Sigmoid colon (tissue), 4 donors: ENCODE measurements around the gene CFAP161.

Source experiments
- EP300 ChIP-seq, 4 donors: sonication (generic); formaldehyde crosslinking; IDR thresholded peaks; one replicate each; pipeline ENCODE4 v1.6.1; 2017; ENCODE audit warnings: antibody characterized with exemption in 4 of 4
- POLR2A ChIP-seq, 2 donors: fragments of 450-650 bp; IDR thresholded peaks; one replicate each; pipeline ENCODE4 v1.6.1; 2016; ENCODE audit warnings: antibody characterized with exemption in 2 of 2, mild to moderate bottlenecking in 2 of 2, moderate library complexity in 2 of 2
- TF ChIP-seq, protein P1 (sequence below), 4 experiments: fragments of 450-650 bp in 3 of 4; fragments of 200-600 bp in 1 of 4; IDR thresholded peaks; one replicate each; pipeline ENCODE4 v1.5.1; 2016 to 2019; ENCODE audit warnings: antibody characterized with exemption in 4 of 4, mild to moderate bottlenecking in 3 of 4, moderate library complexity in 2 of 4

DNA sequence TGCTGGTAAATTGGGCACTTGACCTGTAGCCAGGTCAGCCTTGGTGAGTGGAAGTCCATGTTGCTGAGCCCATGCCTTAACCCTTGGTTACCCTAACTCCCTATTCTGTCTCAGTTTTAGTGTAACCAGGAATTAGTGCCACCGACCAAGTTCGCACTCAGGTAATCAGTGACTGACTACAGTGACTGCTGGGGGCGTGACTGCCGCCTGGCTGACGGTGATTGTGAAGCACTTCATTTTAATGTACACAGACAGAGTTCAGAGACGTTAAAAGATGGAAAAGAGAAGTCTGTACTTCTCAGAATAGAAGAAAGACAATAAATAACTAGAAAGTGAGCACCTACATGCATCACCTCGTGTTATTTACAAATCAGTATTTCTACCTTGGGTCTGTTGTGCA is 17.3 kb downstream of the CFAP161 start:
- TF ChIP-seq, protein P1, sequence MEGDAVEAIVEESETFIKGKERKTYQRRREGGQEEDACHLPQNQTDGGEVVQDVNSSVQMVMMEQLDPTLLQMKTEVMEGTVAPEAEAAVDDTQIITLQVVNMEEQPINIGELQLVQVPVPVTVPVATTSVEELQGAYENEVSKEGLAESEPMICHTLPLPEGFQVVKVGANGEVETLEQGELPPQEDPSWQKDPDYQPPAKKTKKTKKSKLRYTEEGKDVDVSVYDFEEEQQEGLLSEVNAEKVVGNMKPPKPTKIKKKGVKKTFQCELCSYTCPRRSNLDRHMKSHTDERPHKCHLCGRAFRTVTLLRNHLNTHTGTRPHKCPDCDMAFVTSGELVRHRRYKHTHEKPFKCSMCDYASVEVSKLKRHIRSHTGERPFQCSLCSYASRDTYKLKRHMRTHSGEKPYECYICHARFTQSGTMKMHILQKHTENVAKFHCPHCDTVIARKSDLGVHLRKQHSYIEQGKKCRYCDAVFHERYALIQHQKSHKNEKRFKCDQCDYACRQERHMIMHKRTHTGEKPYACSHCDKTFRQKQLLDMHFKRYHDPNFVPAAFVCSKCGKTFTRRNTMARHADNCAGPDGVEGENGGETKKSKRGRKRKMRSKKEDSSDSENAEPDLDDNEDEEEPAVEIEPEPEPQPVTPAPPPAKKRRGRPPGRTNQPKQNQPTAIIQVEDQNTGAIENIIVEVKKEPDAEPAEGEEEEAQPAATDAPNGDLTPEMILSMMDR (IDR thresholded peaks at IDR 0.05), result no peak
- no peak for TF ChIP-seq EP300 (IDR thresholded peaks at IDR 0.05)
- TF ChIP-seq POLR2A (IDR thresholded peaks at IDR 0.05), result no peak
